Diencephalon (tissue), 1 donor: ENCODE data around the gene CCR4. TPM values are rescaled to one million over a fixed set of nuclear protein-coding genes. Genes with fewer than 3 reads are reported as not detected.

Source experiments
- total RNA-seq: library from RNA; depleted of rRNA; stranded (reverse); fragments of >200 nt; gene quantifications from one replicate; pipeline ENCODE4 v1.2.3, GENCODE V29; 2014

CCR4 gene
- total RNA-seq: not detected

GRCh38 chr3:32951410-32951811 is at the start of gene CCR4:
TSS of gene CCR4 (plus strand) at chr3:32951644. CDS start at chr3:32953423, 1,779 bp downstream.

Other genes starting within 250 kb of the CCR4 start
- 3.0 TPM for gene TRIM71, start 133.6 kb upstream of the CCR4 start, total RNA-seq
- 31.1 TPM for gene GLB1, start 145.5 kb downstream of the CCR4 start, total RNA-seq
- gene TMPPE, start 145.5 kb downstream of the CCR4 start, total RNA-seq: 9.0 TPM
- 15.7 TPM for gene CRTAP, start 162.4 kb downstream of the CCR4 start, total RNA-seq